HG02884 (cell line): ENCODE results near the gene XYLT1.
"Not testable (repeated sequence)": the region's sequence is repeated elsewhere in the genome, so short reads cannot be mapped to it uniquely, and the experiment has no call there.

Experiments used
- ATAC-seq: cut with Tn5 transposase; IDR thresholded peaks from one replicate; pipeline ENCODE4 v1.9.1; 2021; ENCODE audit warnings: mild to moderate bottlenecking, moderate library complexity; ENCODE audit not compliant: unreplicated experiment

XYLT1 gene, protein sequence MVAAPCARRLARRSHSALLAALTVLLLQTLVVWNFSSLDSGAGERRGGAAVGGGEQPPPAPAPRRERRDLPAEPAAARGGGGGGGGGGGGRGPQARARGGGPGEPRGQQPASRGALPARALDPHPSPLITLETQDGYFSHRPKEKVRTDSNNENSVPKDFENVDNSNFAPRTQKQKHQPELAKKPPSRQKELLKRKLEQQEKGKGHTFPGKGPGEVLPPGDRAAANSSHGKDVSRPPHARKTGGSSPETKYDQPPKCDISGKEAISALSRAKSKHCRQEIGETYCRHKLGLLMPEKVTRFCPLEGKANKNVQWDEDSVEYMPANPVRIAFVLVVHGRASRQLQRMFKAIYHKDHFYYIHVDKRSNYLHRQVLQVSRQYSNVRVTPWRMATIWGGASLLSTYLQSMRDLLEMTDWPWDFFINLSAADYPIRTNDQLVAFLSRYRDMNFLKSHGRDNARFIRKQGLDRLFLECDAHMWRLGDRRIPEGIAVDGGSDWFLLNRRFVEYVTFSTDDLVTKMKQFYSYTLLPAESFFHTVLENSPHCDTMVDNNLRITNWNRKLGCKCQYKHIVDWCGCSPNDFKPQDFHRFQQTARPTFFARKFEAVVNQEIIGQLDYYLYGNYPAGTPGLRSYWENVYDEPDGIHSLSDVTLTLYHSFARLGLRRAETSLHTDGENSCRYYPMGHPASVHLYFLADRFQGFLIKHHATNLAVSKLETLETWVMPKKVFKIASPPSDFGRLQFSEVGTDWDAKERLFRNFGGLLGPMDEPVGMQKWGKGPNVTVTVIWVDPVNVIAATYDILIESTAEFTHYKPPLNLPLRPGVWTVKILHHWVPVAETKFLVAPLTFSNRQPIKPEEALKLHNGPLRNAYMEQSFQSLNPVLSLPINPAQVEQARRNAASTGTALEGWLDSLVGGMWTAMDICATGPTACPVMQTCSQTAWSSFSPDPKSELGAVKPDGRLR

DNA sequence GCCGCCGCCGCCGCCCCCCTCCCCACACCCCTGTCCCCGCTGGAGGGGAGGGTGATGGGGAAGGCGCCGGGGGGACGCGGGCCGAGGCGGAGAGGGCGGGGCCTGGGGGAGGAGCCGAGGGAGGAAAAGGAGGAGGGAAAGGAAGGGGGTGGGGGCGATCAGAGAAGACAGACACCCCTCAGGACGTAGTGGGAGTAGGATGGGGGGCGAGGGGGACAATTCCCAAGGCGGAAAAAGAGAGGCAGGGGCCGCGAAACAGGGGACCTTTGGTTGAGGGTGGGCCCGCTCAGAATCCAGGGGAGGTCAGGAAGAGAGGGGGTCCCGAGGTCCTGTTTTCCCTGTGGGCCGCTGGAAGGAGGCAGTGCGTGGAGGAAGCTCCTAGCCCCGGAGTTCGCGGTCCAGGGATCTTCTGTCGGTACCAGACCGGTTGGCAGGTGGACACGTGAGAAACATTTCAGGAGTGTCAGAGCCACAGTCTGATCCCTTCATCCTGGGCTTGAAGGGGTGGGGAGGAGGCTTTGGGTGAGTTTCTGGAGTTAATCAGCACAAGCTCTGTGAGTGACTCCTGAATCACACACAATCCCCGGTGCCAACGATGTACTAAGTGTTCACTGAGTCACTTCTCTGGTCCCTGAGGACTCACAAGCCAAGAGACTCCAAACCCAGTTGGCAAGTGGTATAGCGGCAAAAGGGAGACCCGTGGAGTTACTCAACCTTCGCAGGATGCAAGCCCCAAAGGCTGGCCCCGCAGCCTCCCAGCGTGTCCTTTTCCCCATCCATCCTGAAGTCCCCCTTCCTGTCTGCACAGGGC, at the start of gene XYLT1:
XYLT1 (minus strand) TSS at position 53 of the 811 bp plus-strand sequence. CDS start 164 bp downstream, outside the sequence.
- ATAC-seq = no peak

DNA sequence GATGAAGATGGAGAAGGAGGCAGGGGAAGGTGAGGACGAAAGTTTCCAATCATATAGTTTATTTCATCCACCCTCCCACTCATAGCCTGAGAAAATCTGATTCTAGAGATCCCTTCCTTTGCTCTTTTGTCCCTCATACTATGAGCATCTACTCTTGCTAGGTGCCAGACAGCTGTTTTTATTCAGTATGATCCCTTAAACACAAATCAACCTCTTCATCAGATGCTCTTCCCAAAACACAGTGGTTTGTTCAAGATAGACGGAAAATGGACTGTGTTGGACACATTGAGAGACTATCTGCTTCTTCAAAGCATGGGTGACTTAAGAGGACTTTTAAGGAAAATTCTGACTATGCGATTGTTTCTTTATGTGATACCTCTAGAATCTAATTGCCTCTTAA, 49.4 kb upstream of the XYLT1 start:
- ATAC-seq = no peak

DNA sequence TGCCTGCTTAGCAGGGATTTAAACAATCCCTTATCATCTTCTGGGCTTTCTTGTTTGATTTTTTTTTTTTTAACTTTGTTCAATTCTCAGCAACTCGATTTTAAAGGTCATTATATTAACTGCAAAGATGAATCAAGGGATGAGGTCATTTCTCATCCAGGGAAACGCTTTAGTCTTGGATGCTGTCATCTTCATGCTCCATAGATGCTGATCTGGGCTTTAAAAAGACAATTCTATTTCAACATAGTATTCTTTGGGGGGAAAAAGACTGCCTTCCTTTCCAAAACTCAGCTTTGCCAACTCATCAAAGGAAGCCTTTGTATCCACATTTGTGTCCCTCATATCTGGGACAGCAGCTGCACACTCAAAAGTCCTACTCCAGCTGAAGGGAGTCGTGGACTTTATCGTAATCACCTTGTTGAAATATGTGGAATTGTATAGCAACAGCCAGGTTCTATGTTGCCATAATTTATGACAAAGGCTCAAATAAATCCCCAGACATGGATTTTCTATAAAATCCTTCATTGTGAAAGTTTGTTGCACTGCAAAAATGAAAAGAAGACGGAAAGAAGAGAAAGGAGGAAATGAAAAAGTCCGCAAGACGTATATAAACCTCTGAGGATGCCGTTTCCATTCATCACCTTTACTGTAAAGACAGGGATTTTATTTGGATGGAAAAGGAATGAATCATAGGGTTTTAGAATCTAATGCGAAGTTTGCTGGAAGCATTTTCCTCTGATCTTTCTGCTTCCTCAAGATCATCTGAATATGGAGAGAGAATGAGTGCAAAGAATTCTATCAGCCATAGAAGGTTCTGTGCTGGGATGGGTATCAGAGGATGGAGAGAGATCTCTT, 48.6 kb upstream of the XYLT1 start:
- ATAC-seq = no peak

DNA sequence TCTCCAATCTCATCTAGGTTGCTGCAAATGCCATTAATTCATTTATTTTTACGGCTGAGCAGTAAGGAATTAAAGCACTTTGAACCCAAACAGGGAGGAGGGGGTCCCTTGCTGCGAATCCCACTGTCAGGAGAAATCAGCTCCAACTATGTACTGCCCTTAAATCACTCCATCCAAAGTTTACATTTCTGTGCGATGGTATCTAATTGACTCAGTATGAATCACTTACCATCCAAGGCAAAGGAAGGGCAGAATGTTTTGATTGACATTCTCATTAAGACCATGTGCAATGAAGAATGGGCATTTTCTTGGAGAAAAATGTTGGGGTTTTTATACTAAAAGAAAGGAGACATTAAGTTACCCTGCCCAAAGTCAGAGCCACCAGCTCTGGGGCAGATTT, 47.7 kb upstream of the XYLT1 start:
- no peak for ATAC-seq

DNA sequence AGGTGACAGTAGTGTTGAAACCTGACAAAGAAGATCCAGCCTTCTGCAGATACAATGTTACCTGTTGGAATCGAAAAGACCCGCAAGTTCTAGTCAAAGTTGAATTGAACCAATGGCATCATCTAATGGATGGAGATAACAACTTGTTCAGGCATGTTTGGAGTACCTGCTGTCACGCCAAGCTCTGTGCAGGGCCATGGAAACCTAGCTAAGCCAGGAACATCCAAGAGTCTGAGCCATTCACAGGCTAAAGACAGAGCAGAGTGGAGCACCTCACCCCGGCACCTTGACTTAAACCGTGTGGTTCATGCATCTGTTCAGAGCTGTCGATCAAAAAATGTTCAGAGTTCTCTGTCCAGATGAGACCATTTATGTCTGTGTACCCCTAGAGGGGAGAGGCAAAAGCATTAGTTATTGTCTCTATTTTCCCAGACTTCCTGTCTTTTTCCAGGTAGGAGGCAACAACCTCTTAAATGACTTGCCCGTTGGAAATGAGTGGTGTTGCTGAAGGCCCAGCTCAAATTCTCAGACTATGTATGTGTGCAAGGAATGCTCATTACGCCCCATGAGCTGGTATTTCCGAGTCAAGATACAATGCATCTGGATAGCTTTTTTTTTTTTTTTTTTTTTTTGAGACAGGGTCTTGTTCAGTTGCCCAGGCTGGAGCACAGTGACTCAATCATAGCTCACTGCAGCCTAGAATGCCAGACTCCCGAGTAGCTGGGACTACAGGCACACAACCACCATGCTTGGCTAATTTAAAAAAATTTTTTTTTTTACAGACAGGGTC, 44.9 kb upstream of the XYLT1 start:
- no peak for ATAC-seq

DNA sequence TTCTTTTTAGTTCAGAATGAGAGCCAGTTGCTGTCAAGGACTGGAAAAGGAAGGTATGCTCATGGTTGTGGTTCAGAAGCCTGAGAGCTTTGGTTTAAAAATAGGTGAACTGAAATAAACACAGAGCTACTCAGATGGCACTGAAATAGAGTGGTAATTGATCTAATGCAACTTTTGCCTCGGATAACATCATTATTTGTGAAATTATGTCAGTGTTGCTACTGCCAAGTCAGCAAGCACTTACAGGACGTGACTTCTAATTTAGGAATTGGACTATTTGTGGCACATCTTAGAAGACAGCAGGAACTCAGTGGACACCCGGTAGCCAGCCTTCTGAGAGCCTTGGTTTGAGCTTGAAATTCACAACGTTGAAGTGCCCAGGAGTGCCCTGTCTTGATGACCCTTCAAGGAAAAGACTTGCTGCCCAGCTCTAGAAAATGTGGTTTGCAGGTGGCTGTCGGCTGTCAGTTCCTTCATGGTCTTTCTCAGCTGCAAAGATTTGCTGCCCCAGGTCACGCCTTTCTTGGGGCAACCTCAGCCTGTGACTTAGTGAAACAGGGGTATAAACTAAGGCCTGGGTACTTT, 42.0 kb upstream of the XYLT1 start:
- no peak for ATAC-seq

DNA sequence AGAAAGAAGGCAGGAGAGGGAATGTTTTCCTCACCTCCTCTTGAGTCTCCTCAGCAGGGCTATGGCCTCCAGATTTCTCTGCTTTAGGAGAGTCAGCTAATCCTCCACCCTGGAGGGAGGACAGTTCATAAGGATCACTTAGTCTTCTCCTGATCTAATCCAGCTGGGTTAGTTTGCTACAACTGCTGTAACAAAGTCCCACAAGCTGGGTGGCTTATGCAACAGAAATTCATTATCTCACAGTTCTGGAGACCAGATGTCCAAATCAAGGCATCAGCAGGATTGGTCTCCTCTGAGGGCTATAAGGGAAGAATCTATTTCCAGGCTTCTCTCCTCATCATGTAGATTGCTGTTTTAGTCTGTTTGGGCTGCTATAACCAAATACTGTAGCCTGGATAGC, 40.6 kb upstream of the XYLT1 start:
- ATAC-seq = no peak

DNA sequence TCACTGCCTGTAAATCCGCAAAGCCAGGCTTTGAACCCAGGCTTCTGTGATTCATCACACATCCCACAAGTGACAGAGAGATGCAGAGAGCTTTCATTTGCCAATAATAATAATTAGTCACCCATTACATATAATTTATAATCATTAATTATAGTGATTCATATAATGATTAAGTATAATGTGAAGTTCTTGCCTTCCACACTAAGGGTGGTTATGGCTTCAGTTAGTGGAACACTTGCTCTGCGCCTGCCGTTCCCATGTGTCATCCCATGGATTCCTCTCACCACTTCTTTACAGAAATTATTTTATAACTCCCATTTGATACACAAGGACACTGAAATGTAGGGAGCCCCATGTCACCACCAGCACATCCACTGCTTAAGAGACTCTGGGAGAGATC, 39.8 kb upstream of the XYLT1 start:
- ATAC-seq = no peak

DNA sequence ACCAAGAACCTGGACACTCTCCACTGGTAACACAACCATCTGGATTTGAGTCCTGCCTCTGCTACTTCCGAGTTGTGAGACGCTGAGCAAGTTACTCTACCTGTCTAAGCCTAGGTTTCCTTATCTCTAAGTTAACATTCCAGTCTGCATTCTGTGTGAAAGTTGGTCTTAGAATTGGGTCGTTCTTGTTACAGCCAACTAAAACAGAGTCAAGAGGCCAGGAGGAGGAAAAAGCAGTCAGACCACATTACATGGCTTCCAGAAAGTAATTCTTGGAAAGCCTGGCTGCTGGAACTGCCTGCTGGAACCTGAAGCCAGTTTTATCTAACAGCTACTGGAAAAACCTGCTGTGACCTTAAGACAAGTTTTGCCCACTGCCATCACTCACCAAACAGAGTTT, 38.4 kb upstream of the XYLT1 start:
- ATAC-seq = no peak

DNA sequence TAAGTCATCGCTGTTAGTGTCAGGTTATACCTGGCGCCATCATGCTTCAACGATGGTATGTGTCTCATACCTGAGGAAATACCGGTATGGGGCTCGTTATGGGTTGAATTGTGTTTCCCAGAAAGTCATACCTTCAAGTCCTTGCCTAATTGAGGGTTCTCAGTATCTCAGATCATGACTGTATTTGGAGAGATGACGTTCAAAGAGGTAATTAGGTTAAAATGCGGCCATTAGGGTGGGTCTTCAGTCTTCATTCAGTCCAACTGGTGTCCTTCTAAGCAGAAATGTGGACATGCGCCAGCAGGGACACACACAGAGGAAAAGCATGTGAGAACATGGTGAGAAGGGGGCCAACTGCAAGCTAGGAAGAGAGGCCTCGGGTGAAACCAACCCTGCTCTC, 37.5 kb upstream of the XYLT1 start:
- ATAC-seq = no peak

DNA sequence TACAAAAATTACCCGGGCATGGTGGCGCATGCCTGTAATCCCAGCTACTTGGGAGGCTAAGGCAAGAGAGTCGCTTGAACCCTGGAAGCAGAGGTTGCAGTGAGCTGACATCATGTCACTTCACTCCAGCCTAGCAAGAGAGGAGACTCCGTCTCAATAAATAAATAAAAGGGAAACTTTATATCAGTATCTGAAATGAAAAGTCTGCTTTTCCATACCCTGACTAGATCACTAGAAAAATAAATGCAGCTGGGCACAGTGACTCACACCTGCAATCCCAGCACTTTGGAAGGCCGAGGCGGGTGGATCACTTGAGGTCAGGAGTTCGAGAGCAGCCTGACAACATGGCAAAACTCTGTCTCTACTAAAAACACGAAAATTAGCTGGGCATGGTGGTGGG, 36.8 kb upstream of the XYLT1 start:
- not testable (repeated sequence) for ATAC-seq

DNA sequence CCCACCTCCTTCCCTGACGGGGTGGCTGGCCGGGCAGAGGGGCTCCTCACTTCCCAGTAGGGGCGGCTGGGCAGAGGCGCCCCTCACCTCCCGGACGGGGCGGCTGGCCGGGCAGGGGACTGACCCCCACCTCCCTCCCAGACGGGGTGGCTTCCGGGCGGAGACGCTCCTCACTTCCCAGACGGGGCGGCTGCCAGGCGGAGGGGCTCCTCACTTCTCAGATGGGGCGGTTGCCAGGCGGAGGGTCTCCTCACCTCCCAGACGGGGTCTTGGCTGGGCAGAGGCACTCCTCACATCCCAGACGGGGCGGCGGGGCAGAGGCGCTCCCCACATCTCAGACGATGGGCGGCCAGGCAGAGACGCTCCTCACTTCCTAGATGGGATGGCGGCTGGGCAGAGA, 35.1 kb upstream of the XYLT1 start:
- not testable (repeated sequence) for ATAC-seq

DNA sequence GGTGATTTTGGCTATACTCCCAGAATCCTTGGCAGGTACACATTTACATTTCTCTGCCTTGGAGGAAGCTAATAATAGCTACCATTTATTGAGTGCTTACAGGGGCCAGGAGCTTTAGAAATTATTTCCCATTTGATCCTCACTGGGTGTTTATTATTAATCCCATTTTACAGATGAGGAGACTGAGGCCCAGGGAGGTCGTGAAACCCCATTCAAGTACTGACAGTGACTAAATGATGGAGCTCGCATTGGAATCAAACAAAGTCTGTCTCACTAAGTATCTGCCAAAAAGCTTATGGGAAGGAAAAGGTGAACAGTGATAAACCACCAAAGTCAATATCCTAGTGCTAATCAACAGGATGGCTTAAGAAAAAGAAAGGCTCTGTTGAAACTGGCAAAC, 33.3 kb upstream of the XYLT1 start:
- no peak for ATAC-seq

DNA sequence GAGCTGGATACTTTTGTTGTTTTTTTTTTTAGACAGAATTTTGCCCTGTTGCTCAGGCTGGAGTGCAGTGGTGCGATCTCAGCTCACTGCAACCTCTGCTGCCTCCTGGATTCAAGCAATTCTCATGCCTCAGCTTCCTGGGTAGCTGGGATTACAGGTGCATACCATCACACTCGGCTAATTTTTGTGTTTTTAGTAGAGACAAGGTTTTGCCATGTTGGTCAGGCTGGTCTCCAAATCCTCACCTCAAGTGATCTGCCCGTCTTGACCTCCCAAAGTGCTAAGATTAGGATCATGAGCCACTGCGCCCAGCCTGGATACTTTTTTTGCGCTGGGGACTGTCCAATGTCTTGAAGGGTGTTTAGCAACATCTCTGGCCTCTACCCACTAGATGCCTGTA, 32.6 kb upstream of the XYLT1 start:
- no peak for ATAC-seq

DNA sequence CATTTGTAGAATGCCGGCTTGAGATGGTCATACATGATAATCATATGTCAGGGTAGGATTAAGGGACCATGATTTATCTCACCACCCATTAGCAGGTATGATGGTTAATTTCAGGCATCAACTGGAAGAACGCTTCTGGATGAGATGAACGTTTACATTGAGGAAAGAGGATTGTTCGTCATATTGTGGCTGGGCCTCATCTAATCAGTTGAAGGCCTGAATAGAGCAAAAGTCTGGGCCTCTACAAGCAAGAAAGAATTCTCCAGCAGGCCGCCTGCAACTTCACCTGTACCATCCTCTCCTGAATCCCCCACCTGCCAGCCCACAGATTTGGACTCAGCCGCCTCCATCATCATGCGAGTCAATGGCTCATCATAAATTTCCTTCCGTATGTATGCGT, 30.6 kb upstream of the XYLT1 start:
- ATAC-seq = no peak

DNA sequence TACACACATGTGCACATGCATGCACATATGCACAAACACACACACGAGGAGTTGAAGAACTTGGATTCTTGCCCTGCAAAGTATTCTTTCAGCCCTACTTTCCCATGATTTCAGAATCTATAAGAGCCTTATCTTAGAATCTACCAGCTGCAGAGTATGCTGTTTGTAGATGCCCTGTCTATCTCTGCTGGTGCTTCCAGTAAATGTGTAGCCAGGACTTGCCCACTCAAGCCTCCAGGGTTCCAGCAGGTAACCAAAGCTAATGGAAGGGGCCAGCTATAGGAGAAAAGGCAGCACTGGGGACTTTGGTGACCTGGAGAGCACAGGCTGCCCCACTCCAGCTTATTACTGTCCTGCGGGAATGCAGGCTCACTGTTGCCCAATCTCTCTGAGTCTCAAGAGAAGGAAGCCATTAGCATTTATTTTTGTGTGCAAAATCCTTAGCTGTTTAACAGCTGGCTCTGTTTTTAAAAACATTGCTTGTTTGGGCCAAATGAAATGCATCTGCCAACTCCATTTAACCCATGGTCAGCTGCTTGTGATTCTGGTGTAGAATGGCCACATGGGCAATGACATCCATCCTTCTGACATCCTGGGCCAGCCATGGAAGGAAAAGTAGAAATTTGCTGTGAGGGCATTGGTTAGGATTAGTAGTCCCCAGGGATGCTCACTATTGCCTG, 28.6 kb upstream of the XYLT1 start:
- ATAC-seq = no peak

DNA sequence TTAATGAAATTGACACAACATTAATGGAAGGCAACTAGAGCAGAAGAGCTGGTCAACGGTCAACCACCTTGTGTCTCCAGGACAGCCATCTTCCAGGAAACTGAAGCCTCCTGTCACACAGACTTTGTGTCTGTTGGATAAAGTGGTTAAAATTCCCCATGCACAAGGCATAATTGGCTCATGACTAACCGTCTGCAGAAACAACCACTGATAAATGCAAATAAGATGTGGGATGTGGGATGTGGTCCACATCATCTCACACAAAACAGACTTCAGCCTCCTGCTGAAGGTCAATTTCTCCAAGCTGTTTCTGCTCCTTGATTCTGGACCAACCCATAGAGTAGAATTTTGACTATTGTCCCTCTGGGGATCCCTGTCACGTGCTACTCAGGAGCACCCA, 26.9 kb upstream of the XYLT1 start:
- ATAC-seq = no peak

DNA sequence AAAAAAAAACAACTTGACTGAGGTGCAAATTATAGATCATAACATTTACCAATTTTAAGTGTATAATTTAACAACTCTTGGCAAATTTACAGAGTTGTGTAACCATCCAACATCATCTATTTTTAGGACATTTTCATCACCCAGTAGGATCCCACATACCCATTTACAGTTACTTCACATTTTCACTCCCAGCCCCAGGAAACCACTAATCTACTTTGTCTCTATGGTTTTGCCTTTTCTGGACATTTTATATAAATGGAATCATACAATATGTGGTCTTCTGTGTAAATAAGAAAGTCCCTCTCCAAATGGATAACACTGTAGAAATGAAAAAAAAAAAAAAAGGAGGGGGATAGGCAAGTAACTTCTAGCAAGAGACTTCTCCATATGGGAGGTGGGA, 26.1 kb upstream of the XYLT1 start:
- ATAC-seq = no peak
